ENCODE measurements around the gene CROCC2.

DNA sequence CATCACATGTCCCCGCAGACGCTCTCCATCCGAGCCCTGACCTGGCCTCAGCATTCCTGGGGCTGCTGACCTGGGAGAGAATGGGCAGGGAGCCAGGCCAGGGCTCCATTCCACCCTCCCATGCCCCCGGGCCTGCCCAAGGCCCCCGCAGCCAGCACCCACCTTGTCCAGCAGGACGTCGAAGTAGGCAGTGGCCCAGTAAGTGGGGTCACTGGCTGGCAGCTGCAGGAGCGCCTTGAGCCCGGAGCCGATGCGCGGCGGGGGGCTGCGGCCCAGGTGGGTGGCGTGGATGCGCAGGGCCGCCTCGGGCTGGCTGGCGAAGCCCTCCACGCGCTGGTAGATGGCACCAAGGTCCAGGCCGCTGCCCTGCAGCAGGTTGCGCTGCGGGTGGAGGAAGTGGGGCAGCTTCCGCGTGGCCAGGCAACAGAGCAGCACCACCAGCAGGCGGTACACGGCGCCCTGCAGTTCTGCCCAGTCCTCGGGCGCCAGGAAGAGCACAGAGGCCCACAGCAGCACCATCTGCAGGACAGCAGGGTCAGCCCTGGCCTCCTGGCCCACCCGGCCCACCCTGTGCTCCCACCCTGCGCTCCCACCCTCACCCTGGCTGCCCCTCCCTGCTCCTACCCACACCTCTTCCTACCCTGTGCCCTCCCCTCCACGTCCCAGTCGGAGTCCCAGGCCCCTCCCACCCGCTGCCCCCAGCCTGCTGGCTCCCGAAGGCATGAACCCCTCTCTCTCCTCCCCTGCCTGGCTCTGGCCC lies 17.8 kb upstream of the CROCC2 start:
- TF ChIP-seq FOXK2 (IDR thresholded peaks at IDR 0.05) (no peak), FOXM1 (IDR thresholded peaks at IDR 0.05; ENCODE audit: borderline replicate concordance) (no peak), ELF4 (IDR thresholded peaks at IDR 0.05) (no peak), NFRKB (IDR thresholded peaks at IDR 0.05) (no peak), SP1 (IDR thresholded peaks at IDR 0.05) (no peak), ARNT (IDR thresholded peaks at IDR 0.05) (no peak)
